B cell (primary cell): ENCODE measurements around the gene P2RY14.

ENCODE experiments used
- CTCF ChIP-seq: fragments of 200-600 bp; IDR thresholded peaks from one replicate; pipeline ENCODE4 v1.8.0; 2022; ENCODE audit warnings: antibody characterized with exemption, mild to moderate bottlenecking
- EZH2 ChIP-seq: IDR thresholded peaks from 2 replicates; pipeline ENCODE4 v1.6.1; 2012; ENCODE audit warnings: borderline replicate concordance, low read depth, mild to moderate bottlenecking, moderate library complexity, low read length; ENCODE audit not compliant: insufficient read depth, poor library complexity, severe bottlenecking

- no peak for TF ChIP-seq EZH2
- TF ChIP-seq CTCF, result no peak
Observed at GRCh38 chr3:151230646-151231045, 47.7 kb downstream of the P2RY14 start.
